Measurements from ENCODE around the gene GALNT10.

DNA sequence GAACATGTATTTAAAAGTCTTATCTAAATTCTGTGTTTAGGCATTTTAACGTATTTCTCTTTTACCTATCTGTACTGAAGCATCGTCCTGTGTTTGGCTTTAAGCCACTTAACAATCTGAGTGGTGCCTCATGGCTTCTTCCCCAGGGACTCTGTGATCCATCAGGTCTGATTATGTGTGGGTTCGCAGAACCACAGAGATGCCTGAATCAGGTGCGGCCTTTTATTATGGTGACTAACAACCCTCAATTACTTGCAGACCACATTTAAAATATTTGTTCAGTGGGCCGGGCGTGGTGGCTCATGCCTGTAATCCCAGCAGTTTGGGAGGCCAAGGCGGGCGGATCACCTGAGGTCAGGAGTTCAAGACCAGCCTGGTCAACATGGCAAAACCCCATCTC lies 215.7 kb downstream of the GALNT10 start:
- no peak for TF ChIP-seq CTCF (IDR thresholded peaks at IDR 0.05)
- no peak for TF ChIP-seq EP300 (IDR thresholded peaks at IDR 0.05)
- TF ChIP-seq ESRRA (IDR thresholded peaks at IDR 0.05; ENCODE audit: borderline replicate concordance, low read length), result no peak
